AG10803 (cell line): ENCODE measurements around the gene RALGAPA2.

Source experiments
- DNase-seq: peaks from one replicate; pipeline ENCODE4 v3.0.0; 2010; ENCODE audit warnings: low read depth
- H3K4me3 ChIP-seq: 2 replicates; pipeline ENCODE4 v1.5.1; 2011; ENCODE audit warnings: mild to moderate bottlenecking, low read length, control low read depth
- TF ChIP-seq, protein P1 (sequence below): conservative IDR thresholded peaks from 2 replicates; pipeline ENCODE4 v1.5.1; 2011; ENCODE audit warnings: mild to moderate bottlenecking, low read length, control low read depth, inconsistent platforms

The RALGAPA2 gene

DNA sequence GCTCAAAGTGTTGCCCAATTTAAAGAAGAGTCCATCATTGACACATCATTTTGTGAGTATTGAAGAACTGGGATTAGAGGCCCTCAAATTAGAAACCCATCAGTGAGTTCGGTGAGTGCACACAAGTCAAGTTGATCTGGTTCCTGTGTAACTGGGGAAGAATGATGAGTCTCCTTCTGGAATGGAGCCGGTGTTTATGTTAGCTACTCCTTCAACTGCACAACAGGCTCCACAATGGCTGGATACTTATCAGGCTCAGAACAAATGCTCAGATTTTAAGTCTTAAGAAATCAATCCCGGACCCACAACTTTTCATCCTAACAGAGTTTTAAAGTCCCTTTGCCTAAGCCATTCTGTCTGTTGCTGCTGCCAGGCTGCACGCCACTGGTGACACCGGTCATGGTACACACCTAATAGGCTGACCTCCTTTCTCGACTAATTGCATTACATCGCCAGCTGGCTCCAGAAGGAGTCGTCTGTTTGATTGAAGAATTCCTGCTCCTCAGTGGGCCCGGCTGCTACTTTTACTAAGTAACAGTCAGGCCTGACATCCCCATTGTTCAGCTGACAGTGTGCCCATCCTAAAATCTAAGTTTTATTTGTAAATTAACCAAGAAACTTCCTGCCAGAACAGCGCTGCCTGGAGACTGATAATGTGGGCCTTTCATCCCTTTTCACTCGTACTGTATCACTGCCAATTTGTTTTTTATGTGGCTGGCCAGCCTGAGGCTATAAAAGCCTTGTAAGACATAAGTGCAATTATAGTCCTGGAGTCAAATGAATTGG lies 214.2 kb downstream of the RALGAPA2 start:
- TF ChIP-seq, protein P1, sequence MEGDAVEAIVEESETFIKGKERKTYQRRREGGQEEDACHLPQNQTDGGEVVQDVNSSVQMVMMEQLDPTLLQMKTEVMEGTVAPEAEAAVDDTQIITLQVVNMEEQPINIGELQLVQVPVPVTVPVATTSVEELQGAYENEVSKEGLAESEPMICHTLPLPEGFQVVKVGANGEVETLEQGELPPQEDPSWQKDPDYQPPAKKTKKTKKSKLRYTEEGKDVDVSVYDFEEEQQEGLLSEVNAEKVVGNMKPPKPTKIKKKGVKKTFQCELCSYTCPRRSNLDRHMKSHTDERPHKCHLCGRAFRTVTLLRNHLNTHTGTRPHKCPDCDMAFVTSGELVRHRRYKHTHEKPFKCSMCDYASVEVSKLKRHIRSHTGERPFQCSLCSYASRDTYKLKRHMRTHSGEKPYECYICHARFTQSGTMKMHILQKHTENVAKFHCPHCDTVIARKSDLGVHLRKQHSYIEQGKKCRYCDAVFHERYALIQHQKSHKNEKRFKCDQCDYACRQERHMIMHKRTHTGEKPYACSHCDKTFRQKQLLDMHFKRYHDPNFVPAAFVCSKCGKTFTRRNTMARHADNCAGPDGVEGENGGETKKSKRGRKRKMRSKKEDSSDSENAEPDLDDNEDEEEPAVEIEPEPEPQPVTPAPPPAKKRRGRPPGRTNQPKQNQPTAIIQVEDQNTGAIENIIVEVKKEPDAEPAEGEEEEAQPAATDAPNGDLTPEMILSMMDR: no peak
- DNase-seq: no peak
- no peak overlapping the region for H3K4me3 ChIP-seq

DNA sequence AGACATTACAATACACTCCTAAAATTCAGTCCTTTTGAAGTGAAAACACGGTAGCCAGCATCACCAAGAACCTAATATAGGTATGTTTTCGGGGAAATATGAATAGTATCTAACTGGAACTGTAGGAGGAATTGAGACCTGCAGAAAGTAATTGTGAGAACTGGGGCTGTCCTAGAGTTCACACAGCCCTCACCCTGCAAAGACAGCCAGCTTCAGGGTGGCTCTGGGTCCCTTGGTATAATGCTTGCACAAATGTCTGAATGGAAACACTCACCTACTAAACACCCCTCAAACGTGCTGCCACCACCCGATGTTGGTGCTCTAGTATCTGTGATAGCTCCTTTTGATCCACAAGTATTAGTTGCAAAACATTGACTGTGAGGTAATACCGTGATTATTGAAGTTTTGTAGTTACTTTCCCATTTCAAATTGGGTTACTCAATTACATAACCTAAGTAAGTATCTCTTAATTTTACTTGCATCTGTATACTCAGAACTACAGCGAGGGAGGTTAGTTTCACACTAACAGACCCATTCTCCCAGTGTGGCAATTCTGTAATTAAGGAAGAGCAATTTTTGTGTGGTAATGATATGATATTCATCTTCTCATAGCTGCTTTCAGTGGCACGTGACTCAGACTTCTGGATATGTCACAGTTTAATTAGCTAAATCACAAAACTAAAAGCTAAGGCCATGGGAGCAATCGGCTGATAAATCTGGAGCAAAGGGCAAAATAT lies 215.0 kb downstream of the RALGAPA2 start:
- TF ChIP-seq, protein P1: no peak
- no peak overlapping the region for H3K4me3 ChIP-seq
- no peak for DNase-seq

DNA sequence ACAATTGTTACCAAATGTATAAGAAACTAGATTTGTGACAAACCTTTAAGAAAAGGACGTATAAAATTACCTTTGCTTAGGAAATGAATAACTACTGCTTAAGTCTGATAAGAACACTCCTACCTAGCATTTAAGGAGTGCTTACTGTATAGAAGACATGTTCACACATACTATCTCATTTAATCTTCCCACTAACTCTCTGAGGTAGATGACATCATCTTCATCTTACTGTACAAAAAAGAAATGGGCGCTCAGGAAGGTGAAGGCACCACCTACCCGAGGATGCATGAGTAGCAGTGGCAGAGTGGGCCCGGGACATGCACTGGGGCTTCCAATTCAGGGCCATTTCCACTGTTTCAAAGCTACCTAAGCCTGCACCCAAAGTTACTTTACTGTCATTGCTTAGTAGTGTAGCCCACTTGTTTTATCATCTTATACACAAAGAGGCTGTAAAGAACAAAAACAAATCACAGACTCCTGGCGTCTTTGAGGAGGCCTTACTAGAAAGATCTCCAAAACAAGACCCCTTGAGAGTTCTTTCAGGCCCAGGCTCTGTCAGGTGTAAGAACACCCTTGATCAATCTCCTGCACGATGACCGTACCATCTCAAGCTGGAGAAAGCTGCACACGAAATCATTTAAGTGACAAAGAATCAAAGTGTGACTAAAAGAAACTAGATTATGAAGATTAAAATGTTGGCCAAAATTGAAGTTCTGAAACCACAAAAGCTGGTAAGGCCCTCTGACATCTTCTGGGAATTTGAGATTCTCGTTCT lies 216.5 kb downstream of the RALGAPA2 start:
- DNase-seq: no peak
- TF ChIP-seq, protein P1: no peak
- no peak overlapping the region for H3K4me3 ChIP-seq

DNA sequence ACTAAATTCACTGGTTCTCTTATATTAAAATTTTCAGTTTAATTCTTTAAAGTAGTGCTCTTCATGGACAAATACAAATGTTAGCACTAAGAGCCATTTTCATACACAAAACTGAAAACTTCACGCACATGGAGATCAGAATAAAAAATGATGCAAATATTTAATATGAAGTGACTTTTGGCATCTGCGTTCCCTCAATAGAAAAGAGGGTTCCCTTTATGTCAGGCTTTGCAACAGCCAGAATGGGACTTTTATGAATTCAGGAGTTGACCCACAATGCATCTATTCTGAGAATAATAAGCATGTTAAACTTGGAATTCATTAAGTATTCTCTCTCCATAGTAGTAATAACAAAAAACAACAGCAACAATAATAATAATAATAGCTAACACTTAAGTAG lies 218.7 kb downstream of the RALGAPA2 start:
- no peak overlapping the region for H3K4me3 ChIP-seq
- TF ChIP-seq, protein P1: no peak
- no peak for DNase-seq

DNA sequence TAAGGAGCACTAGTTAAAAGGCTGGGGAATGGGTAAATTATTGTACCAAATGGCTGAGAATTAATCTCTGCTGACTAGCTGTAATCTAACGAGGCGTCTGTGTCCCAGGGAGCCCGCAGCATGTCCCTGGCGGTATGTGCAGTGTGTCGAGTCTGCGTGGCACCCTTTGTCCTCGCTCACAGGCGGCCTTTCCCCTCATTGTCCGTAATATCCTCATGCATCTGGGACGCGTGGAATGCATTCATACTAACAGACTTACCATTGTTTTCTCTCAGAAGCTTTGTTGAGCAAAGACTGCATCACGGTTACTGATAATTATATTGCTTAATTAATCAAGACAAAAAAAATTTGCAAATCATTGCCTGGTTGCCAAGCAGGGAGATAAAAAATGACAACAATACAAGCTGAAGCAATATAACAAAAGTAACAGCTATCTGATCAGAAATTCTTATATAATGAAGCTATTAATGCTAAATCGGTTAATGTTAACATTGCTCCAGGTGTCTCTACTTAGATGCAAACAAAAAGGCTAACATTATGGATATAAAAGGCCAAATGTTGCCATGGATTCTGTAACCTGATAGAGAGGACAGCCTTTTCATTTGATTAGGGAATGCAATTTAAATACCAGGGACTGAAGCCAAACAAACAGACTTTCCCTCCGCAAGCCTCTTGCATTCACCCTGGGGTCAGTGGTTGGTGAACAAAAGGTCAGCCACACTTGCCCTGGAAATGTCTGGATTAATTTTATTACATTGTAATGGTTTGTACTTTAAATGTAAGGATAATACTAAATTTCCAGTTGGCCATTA lies 219.7 kb downstream of the RALGAPA2 start:
- DNase-seq: no peak
- TF ChIP-seq, protein P1: no peak
- H3K4me3 ChIP-seq: no peak overlapping the region

DNA sequence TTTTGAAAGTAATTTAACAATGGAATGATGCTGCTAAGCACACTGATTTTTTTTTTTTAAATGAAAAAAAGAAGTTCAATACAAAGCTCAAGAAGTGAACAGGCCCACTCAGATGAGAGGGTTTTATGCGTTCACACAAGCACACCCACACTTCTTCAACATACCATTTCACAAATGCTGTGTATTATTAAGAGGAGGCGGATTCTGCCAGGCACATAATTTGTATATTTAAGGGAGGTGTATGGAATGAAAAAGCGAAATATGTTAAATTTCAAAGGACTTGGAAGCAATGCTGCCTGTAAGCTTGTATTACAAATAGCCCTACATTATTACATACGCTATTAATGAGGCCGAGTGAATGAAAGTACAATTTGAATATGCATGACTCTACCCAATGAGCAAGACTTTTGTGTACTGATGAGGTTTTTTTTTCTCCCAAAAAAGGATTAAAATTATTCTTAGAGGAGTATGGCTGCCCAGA lies 220.6 kb downstream of the RALGAPA2 start:
- H3K4me3 ChIP-seq: no peak overlapping the region
- TF ChIP-seq, protein P1: no peak
- DNase-seq: no peak
